SK-N-SH (cell line): ENCODE data around the gene KLB.

Experiments
- CTCF ChIP-seq: fragments of 200-600 bp; sonication (generic); IDR thresholded peaks from 2 replicates; pipeline ENCODE4 v1.6.1; 2017; ENCODE audit warnings: antibody characterized with exemption, mild to moderate bottlenecking, moderate library complexity
- GABPA ChIP-seq: IDR thresholded peaks from 2 replicates; pipeline ENCODE4 v1.4.0; 2012; ENCODE audit warnings: low read depth, mild to moderate bottlenecking
- IRF3 ChIP-seq: fragments of 150-350 bp; IDR thresholded peaks from 2 replicates; pipeline ENCODE4 v1.6.1; 2016; ENCODE audit warnings: mild to moderate bottlenecking, low read depth, low read length
- POLR2AphosphoS5 ChIP-seq: IDR thresholded peaks from 2 replicates; pipeline ENCODE4 v1.6.1; 2012; ENCODE audit warnings: low read depth, low read length
- RAD21 ChIP-seq: IDR thresholded peaks from 2 replicates; pipeline ENCODE4 v1.6.1; 2012; ENCODE audit warnings: mild to moderate bottlenecking, low read length
- TF ChIP-seq, protein P1 (sequence below): IDR thresholded peaks from 2 replicates; pipeline ENCODE4 v1.4.0; 2012; ENCODE audit warnings: low read depth, borderline replicate concordance
- TF ChIP-seq, protein P2 (sequence below): IDR thresholded peaks from 2 replicates; pipeline ENCODE4; 2012
- TF ChIP-seq, protein P3 (sequence below): fragments of 150-350 bp; IDR thresholded peaks from 2 replicates; pipeline ENCODE4 v1.6.1; 2017; ENCODE audit warnings: antibody characterized with exemption, low read length, low read depth, borderline replicate concordance

DNA sequence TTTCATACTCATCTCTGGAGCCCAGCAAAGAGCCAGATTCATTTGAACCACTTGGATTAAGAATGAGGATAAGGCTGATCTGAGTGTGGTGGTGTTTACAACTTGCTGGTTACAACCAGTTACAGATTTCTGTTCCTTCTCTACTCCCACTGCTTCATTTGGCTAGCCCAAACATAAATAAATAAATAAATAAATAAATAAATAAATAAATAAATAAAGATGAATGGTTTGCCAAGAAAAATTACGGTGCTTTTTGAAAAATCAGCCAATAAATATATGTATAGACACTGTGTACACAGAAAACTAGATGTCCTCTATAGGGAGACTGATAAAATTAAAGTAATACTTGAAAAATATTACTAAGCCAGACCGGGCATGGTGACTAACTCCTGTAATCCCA is 34.9 kb downstream of the KLB start:
- TF ChIP-seq, protein P1, sequence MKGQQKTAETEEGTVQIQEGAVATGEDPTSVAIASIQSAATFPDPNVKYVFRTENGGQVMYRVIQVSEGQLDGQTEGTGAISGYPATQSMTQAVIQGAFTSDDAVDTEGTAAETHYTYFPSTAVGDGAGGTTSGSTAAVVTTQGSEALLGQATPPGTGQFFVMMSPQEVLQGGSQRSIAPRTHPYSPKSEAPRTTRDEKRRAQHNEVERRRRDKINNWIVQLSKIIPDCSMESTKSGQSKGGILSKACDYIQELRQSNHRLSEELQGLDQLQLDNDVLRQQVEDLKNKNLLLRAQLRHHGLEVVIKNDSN: no peak
- no peak for TF ChIP-seq IRF3
- no peak for TF ChIP-seq CTCF
- TF ChIP-seq, protein P2, sequence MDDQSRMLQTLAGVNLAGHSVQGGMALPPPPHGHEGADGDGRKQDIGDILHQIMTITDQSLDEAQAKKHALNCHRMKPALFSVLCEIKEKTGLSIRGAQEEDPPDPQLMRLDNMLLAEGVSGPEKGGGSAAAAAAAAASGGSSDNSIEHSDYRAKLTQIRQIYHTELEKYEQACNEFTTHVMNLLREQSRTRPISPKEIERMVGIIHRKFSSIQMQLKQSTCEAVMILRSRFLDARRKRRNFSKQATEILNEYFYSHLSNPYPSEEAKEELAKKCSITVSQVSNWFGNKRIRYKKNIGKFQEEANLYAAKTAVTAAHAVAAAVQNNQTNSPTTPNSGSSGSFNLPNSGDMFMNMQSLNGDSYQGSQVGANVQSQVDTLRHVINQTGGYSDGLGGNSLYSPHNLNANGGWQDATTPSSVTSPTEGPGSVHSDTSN: no peak
- TF ChIP-seq POLR2AphosphoS5: no peak
- TF ChIP-seq RAD21: no peak
- TF ChIP-seq, protein P3, sequence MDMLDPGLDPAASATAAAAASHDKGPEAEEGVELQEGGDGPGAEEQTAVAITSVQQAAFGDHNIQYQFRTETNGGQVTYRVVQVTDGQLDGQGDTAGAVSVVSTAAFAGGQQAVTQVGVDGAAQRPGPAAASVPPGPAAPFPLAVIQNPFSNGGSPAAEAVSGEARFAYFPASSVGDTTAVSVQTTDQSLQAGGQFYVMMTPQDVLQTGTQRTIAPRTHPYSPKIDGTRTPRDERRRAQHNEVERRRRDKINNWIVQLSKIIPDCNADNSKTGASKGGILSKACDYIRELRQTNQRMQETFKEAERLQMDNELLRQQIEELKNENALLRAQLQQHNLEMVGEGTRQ: no peak
- TF ChIP-seq GABPA: no peak
